Breast epithelium (tissue), 4 donors: ENCODE data around the gene WFDC2. TPM values are rescaled to one million over a fixed set of nuclear protein-coding genes. Genes with fewer than 3 reads are reported as not detected.

Experiments used
- DNase-seq, 2 donors: peaks; one replicate each; pipeline ENCODE4 v3.0.0-alpha.2; 2019; ENCODE audit warnings: low spot score in 2 of 2
- H3K27ac ChIP-seq, 2 donors: fragments of 200-600 bp; sonication (generic) in 1 of 2; one replicate each; pipeline ENCODE4 v1.5.1; 2016 to 2019; ENCODE audit warnings: mild to moderate bottlenecking in 1 of 2
- H3K27me3 ChIP-seq, 2 donors: fragments of 200-600 bp; sonication (generic) in 1 of 2; one replicate each; pipeline versions ENCODE4 v1.5.1 to v1.6.0; 2017 to 2019; ENCODE audit warnings: control low read depth in 1 of 2, mild to moderate bottlenecking in 1 of 2
- H3K36me3 ChIP-seq: fragments of 200-600 bp; one replicate; pipeline ENCODE4 v1.5.1; 2019
- H3K4me1 ChIP-seq, 2 donors: fragments of 200-600 bp; sonication (generic); one replicate each; pipeline ENCODE4 v1.5.1; 2016 to 2019; ENCODE audit warnings: control low read depth in 1 of 2
- H3K4me3 ChIP-seq, 3 donors: fragments of 200-600 bp; sonication (generic); 1 replicate in 2 of 3; 2 replicates in 1 of 3; pipeline ENCODE4 v1.5.1; 2016 to 2019; ENCODE audit warnings: mild to moderate bottlenecking in 3 of 3, moderate library complexity in 2 of 3
- H3K9me3 ChIP-seq, 2 donors: fragments of 200-600 bp; sonication (generic) in 1 of 2; one replicate each; pipeline ENCODE4 v1.5.1; 2016 to 2019; ENCODE audit warnings: control low read depth in 1 of 2
- CTCF ChIP-seq, 3 donors: fragments of 450-650 bp; IDR thresholded peaks; one replicate each; pipeline ENCODE4 v1.5.1; 2016 to 2017; ENCODE audit warnings: antibody characterized with exemption in 3 of 3, mild to moderate bottlenecking in 3 of 3, moderate library complexity in 3 of 3
- POLR2A ChIP-seq: fragments of 450-650 bp; IDR thresholded peaks from one replicate; pipeline ENCODE4 v1.6.1; 2016; ENCODE audit warnings: antibody characterized with exemption, mild to moderate bottlenecking, moderate library complexity
- POLR2AphosphoS5 ChIP-seq, 3 donors: sonication (generic); formaldehyde crosslinking; IDR thresholded peaks; one replicate each; pipeline ENCODE4 v1.6.1; 2017; ENCODE audit warnings: antibody characterized with exemption in 3 of 3
- intact Hi-C: fragments of 100-400 bp; cut with DNase I; formaldehyde crosslinking; loops from one replicate; pipeline ENCODE4 v1.15.1; 2023; ENCODE audit warnings: low total_unique reads
- total RNA-seq, 3 donors: library from RNA; depleted of rRNA; stranded (reverse); fragments of >200 nt; gene quantifications; one replicate each; pipeline ENCODE4 v1.1.0, GENCODE V29; 2016

WFDC2 gene
- total RNA-seq, 3 donors from 2014 or later: 43.9 to 106 TPM; not detected in 1

GRCh38 chr20:45433316-45433715 is 36.2 kb upstream of the WFDC2 start:
- H3K27ac ChIP-seq: no peak overlapping the region
- no peaks in the 10 kb centered on the region for H3K4me1 ChIP-seq
- intact Hi-C loops: no loop called here
- no peak overlapping the region for H3K4me3 ChIP-seq
- DNase-seq: no peak
- no peaks in the 10 kb centered on the region for H3K27me3 ChIP-seq
- H3K9me3 ChIP-seq: no peaks in the 10 kb centered on the region
- H3K36me3 ChIP-seq: no peaks in the 10 kb centered on the region
- TF ChIP-seq CTCF (IDR thresholded peaks at IDR 0.05): no peak
- TF ChIP-seq POLR2AphosphoS5 (IDR thresholded peaks at IDR 0.05): no peak
- no peak for TF ChIP-seq POLR2A

GRCh38 chr20:45433976-45434375 is 35.6 kb upstream of the WFDC2 start:
- H3K4me3 ChIP-seq: no peak overlapping the region
- H3K27me3 ChIP-seq: no peaks in the 10 kb centered on the region
- TF ChIP-seq POLR2AphosphoS5 (IDR thresholded peaks at IDR 0.05) (no peak), POLR2A (no peak), CTCF (IDR thresholded peaks at IDR 0.05) (no peak)
- intact Hi-C loops: no loop called here
- H3K36me3 ChIP-seq: no peaks in the 10 kb centered on the region
- no peaks in the 10 kb centered on the region for H3K4me1 ChIP-seq
- H3K9me3 ChIP-seq: no peaks in the 10 kb centered on the region
- no peak overlapping the region for H3K27ac ChIP-seq
- no peak for DNase-seq

- H3K9me3 ChIP-seq: no peaks in the 10 kb centered on the region
- TF ChIP-seq POLR2A (no peak), CTCF (IDR thresholded peaks at IDR 0.05) (peak; percentile 94 to 96 (median 95)), POLR2AphosphoS5 (IDR thresholded peaks at IDR 0.05) (peak; percentile 54 to 77 (median 67))
- no peaks in the 10 kb centered on the region for H3K36me3 ChIP-seq
- no peaks in the 10 kb centered on the region for H3K4me1 ChIP-seq
- no peaks in the 10 kb centered on the region for H3K27me3 ChIP-seq
- peak overlapping the region; percentile 49 to 68 (median 55) for H3K4me3 ChIP-seq
- intact Hi-C loops: no loop called here
- peak overlapping the region; percentile 48 to 61 for H3K27ac ChIP-seq
- DNase-seq: peak; percentile 70 to 89
These were observed 32.6 kb upstream of the WFDC2 start for GRCh38 chr20:45436732-45437485.

- H3K4me1 ChIP-seq: no peaks in the 10 kb centered on the region
- H3K9me3 ChIP-seq: no peaks in the 10 kb centered on the region
- no peak for TF ChIP-seq POLR2AphosphoS5 (IDR thresholded peaks at IDR 0.05)
- no peak for TF ChIP-seq CTCF (IDR thresholded peaks at IDR 0.05)
- no peak for TF ChIP-seq POLR2A
- H3K27me3 ChIP-seq: no peaks in the 10 kb centered on the region
- intact Hi-C loops: no loop called here
- no peak overlapping the region for H3K4me3 ChIP-seq
- H3K27ac ChIP-seq: no peak overlapping the region
- H3K36me3 ChIP-seq: no peaks in the 10 kb centered on the region
- no peak for DNase-seq
These were observed 29.1 kb upstream of the WFDC2 start for GRCh38 chr20:45440424-45440823.

- intact Hi-C loops: no loop called here
- Histone ChIP-seq H3K4me3 (no peak overlapping the region), H3K36me3 (no peaks in the 10 kb centered on the region), H3K4me1 (no peaks in the 10 kb centered on the region), H3K27me3 (no peaks in the 10 kb centered on the region), H3K9me3 (no peaks in the 10 kb centered on the region), H3K27ac (no peak overlapping the region)
- no peak for DNase-seq
- no peak for TF ChIP-seq POLR2AphosphoS5 (IDR thresholded peaks at IDR 0.05)
- TF ChIP-seq POLR2A: no peak
- TF ChIP-seq CTCF (IDR thresholded peaks at IDR 0.05): no peak
These were observed 28.5 kb upstream of the WFDC2 start for GRCh38 chr20:45440891-45441685.
